Measurements from ENCODE around the gene ABL1. TPM values are rescaled to one million over a fixed set of nuclear protein-coding genes. Genes with fewer than 3 reads are reported as not detected.

ABL1 gene
- polyA plus RNA-seq, 1 experiment = 30.4 TPM

GRCh38 chr9:130885484-130886375 lies 50.7 kb downstream of the ABL1 start:
- POLR2A ChIA-PET = interaction anchor here (0.5 to 0.6 kb wide), 2 partner anchors 168 to 948 kb away, joined by 7 to 31 read pairs; no protein-coding TSS in a partner anchor
- Histone ChIP-seq H3K27me3 (ENCODE audit: control insufficient read depth, insufficient read depth, low read length) (no peaks in the 10 kb centered on the region), H3K4me3 (ENCODE audit: low read depth, low read length) (no peak overlapping the region), H3K36me3 (ENCODE audit: control insufficient read depth, insufficient read depth, low read length) (peaks cover 61% of the 10 kb centered on the region)
- TF ChIP-seq CTCF (IDR thresholded peaks at IDR 0.05; ENCODE audit: insufficient read depth, low read depth, low read length) = no peak
- DNase-seq (ENCODE audit: low read depth) = no peak
- CTCF ChIA-PET = interaction anchor here (0.6 to 2.6 kb wide), 5 partner anchors 15 to 185 kb away, joined by 3 to 17 read pairs (median 3); no protein-coding TSS in a partner anchor

- peaks cover 56% of the 10 kb centered on the region for H3K36me3 ChIP-seq (ENCODE audit: control insufficient read depth, insufficient read depth, low read length)
- no peaks in the 10 kb centered on the region for H3K27me3 ChIP-seq (ENCODE audit: control insufficient read depth, insufficient read depth, low read length)
- no peak for TF ChIP-seq CTCF (IDR thresholded peaks at IDR 0.05; ENCODE audit: insufficient read depth, low read depth, low read length)
- POLR2A ChIA-PET = no interaction called here
- no peak for DNase-seq (ENCODE audit: low read depth)
- H3K4me3 ChIP-seq (ENCODE audit: low read depth, low read length) = no peak overlapping the region
- CTCF ChIA-PET = interaction anchor here (2.6 kb wide), 1 partner anchor 18 kb away, joined by 17 read pairs; no protein-coding TSS in a partner anchor
Observed at GRCh38 chr9:130886981-130887380, 51.9 kb downstream of the ABL1 start.

- H3K36me3 ChIP-seq (ENCODE audit: control insufficient read depth, insufficient read depth, low read length) = peaks cover 55% of the 10 kb centered on the region
- no peak for DNase-seq (ENCODE audit: low read depth)
Observed at GRCh38 chr9:130887494-130888144, 52.6 kb downstream of the ABL1 start.

GRCh38 chr9:130888146-130888885 lies 53.3 kb downstream of the ABL1 start:
- TF ChIP-seq CTCF (IDR thresholded peaks at IDR 0.05; ENCODE audit: insufficient read depth, low read depth, low read length) = no peak
- ChIA-PET CTCF (interaction anchor here (0.6 to 5.0 kb wide), 4 partner anchors 21 to 187 kb away, joined by 3 to 18 read pairs (median 4); no protein-coding TSS in a partner anchor), POLR2A (no interaction called here)
- no peaks in the 10 kb centered on the region for H3K27me3 ChIP-seq (ENCODE audit: control insufficient read depth, insufficient read depth, low read length)
- peaks cover 55% of the 10 kb centered on the region for H3K36me3 ChIP-seq (ENCODE audit: control insufficient read depth, insufficient read depth, low read length)
- no peak for DNase-seq (ENCODE audit: low read depth)
- no peak overlapping the region for H3K4me3 ChIP-seq (ENCODE audit: low read depth, low read length)

More at GRCh38 chr9:130887494-130888144, 52.6 kb downstream of the ABL1 start:
- POLR2A ChIA-PET = no interaction called here
- Histone ChIP-seq H3K4me3 (ENCODE audit: low read depth, low read length) (no peak overlapping the region), H3K27me3 (ENCODE audit: control insufficient read depth, insufficient read depth, low read length) (no peaks in the 10 kb centered on the region)
- CTCF ChIA-PET = interaction anchor here (0.6 to 5.0 kb wide), 3 partner anchors 19 to 110 kb away, joined by 3 to 18 read pairs (median 17); no protein-coding TSS in a partner anchor
- no peak for TF ChIP-seq CTCF (IDR thresholded peaks at IDR 0.05; ENCODE audit: insufficient read depth, low read depth, low read length)

All from BJ (cell line).